GM21576 (cell line): ENCODE data around the gene CNTNAP2.

ENCODE experiments used
- ATAC-seq: cut with Tn5 transposase; IDR thresholded peaks from one replicate; pipeline ENCODE4 v1.9.1; 2021; ENCODE audit warnings: mild to moderate bottlenecking, moderate library complexity; ENCODE audit not compliant: unreplicated experiment

The CNTNAP2 gene

DNA sequence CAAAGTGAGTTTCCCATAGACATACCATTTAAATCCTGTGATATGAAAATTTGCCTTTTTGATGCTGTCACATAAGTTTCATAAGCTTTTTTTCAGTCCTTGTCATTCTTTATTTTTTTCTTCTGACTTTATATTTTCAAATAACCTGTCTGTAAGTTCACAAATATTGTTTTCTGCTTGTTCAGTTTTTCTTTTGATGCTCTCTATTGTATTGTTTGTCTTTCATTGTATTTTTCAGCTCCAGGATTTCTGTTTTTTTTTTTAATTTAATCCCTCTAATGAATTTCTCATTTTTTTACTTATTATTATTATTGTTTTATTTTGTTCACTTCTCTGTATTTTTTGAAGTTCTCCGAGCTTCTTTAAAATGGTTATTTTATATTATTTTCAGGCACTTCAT lies 623.4 kb downstream of the CNTNAP2 start:
- ATAC-seq = no peak

DNA sequence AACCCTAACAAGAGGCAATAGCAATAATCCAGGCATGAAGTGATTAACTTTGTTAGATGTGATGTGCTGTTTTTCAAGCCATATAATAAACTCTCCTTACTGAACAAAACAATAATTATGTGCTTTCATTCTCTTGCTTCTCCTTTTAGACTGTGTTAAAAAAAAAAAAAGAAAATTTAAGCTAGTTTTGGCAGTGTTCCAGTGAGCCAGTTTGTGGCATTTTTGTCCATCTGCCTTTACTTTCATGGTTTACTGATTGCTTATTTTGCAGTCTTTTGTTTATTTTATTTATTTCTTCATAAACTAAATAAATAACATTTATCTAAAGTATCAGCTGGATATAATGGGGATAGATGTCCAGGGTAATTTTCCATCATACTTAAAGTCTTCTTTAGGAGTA lies 625.3 kb downstream of the CNTNAP2 start:
- ATAC-seq = no peak

DNA sequence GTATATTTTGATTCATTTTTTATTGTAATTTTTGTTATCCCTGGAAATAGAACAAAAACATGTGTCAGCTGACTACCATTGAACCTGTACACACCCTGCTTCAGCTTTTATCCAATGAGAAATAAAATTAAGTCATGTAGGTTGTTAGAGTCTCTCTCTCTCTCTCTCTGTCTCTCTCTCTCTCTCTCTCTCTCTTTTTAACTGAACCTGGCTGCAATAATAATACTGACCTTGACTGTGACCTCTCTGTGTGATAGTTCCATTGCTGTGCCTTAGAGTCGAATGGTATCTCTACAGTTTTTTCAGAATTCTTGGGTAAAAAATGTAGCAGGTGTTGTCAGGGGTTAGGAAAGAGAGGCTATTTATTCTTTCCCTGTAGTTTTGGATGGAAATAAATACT lies 637.8 kb downstream of the CNTNAP2 start:
- no peak for ATAC-seq

DNA sequence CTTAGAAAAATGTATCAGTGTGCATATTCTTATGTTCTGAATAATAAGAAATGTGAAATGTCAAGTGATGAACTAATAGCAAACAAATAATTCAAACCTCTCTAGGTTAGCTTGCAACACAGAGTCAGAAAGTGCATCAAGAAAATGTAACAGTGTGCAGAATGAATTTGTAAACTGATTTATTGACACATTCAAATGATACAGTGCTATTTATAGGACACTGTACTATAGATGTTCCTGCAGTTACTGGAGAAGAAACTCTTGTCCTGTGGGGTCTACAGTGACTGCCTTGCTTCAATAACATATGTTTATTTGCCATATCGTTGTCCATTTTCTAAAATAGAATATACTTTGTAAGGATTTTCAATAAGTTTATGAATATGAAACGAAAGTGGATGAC lies 639.0 kb downstream of the CNTNAP2 start:
- ATAC-seq = no peak

DNA sequence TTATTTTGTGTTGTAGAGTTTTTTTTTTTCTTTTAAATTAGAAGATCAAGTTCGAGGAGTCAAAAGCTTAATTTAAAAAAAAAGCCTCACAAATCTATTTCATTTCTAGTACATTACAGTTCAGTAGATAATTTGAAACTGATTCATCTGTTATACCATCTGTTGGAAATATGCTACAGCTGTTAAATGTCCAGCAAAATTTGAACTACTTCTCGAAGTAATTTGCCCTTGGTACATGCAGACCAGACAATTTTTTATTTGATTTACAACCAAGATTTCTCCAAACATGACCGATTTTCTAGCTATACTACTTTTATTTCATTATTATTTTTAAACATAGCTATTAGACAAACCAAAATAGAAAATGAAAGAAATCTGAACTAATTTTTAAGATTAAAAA lies 647.9 kb downstream of the CNTNAP2 start:
- ATAC-seq = no peak

DNA sequence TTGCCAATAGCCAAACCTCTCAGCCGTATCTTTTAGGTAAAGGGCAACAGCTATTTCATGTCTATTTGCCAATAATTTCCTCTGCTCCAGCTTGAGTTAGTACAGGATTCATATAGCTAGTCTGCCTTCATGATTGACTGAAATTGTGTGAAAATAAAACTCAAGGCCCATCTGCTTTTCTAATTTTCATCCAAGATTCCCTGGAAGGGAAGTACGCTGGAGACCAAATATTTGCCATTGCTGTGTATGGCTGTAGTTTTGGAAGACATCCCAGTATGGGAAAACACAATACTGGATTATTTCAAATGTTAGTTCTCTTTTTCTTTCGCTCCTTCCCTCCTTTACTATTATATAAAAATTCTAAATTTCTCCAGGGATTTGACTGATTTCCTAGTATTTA lies 652.4 kb downstream of the CNTNAP2 start:
- no peak for ATAC-seq

DNA sequence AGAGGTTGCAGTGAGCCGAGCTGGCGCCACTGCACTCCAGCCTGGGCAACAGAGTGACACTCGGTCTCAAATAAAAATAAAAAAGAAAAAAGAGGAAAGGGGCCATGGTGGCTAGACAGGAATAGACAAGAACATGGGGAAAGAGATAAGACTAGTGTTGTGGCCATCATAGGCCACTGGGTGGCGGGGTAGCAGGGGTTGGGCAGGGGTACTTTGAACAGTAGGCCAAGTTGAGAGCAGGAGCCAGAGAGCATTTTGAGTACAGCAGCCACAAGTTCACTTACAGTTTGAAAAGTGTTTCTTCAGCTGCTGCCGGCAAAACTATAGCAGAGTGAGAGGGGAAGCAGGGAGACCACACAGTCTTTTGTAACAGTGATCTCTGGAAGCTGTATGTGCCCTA lies 656.0 kb downstream of the CNTNAP2 start:
- ATAC-seq = no peak

DNA sequence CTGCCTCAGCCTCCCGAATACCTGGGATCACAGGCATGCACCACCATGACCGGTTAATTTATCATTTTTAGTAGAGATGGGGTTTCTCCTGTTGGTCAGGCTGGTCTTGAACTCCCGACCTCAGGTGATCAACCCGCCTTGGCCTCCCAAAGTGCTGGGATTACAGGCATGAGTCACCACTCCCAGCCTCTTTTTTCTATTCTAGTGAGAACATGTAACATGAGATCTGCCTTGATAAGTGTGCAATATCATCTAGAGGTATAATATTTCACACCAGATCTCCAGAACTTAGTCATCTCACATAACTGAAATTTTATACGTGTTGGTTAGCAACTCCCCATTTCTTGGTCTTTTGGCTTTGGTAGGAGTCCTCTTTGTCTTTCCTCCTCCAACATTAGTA lies 656.9 kb downstream of the CNTNAP2 start:
- no peak for ATAC-seq

DNA sequence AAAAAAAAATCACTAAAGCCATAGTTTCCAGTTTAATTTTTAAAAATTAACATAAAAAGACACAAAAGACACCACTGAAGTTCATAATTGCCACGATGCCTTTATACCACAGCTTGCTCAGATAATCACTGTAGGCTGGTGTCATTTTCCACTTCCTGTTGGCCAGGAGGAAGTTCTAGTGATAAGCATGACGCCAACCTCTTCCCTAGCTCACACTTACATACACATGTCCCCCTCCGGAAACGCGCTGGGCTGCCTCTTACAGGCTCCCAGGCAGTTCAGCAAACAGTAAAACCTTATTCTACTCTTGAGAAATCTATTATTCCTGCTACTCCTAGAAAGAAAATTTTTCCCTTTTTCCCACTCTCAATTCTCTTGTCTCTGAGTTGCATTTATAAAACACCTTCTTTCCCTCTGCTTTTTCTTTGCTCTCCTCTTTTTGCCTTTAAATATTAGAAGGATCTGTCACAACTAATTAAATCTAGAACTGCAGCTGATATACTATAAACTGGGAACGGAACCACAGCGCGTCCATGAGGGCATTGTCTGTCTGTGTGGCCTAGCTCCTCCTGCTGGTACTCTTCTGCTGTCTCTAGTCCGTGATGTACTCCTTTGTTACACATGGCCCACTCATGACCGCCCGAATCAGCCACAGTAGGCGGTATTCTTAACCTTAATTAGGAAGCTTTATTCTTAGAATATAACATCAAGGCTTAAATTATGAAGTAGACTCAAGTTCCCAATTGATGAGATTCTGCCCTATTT lies 664.9 kb downstream of the CNTNAP2 start:
- ATAC-seq = no peak

DNA sequence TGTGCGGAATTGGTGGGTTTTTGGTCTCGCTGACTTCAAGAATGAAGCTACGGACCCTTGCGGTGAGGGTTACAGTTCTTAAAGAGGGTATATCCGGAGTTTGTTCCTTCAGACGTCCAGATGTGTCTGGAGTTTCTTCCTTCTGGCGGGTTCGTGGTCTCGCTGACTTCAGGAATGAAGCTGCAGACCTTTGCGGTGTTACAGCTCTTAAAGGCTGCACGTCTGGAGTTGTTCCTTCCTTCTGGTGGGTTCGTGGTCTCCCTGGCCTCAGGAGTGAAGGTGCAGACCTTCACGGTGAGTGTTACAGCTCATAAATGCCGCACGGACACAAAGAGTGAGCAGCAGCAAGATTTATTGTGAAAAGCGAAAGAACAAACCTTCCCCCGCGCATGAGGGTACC lies 670.7 kb downstream of the CNTNAP2 start:
- no peak for ATAC-seq

DNA sequence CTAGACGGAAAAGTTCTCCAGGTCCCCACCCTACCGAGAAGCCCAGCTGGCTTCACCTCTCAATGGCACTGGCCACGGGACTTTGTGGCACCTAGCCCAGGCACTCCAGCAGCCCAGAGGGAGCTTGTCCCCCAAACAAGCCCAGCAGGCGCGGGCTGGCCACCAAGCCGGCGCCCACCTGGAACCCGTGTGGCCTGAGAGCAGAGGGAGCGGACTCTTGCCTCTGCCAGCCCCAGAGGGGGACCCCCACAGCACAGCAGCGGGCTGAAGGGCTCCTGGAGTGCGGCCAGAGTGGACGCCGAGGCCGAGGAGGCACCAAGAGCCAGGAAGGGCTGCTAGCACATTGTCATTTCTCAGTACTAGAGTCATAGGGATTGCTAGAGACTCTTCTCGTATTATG lies 671.4 kb downstream of the CNTNAP2 start:
- ATAC-seq = no peak

DNA sequence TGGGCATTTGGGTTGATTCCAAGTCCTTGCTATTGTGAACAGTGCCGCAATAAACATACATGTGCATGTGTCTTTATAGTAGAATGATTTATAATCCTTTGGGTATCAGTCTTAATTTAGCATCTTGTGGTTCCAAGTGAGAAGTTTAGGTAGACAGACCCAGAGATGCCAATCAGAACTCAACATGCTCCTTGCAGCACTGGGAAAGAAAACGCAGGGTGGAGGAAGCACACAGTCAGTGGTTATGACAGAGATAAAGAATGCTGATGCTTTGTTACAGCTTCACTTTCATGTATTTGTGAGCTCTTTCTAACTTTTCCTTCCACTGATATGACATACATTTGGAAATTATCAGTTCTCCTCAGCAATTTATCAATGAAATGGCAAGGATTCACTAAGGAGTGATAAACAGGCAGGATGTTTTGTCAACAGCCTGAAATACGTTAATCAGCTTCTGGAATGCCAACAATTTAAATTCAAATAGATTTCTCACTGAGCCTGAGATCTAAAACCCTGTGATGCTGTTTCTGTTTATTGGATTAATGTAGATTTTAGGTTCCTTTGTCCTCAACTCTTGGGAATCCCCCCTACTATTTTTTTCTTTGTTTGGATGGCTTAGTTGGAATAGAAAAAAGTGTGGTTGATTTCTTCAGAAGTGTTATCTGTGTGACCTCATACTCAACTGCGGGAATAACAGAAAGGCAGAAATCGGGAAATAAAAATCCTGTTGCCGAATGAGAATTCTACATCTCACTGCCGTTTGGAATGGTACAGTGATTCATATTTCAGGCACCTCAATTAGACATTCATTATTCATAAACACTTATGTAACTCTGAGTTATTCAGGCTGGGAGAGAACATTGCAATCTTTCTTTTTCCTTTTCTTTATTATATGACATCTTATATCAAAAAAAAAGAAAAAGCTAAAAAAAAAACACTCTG lies 675.0 kb downstream of the CNTNAP2 start:
- ATAC-seq = no peak

DNA sequence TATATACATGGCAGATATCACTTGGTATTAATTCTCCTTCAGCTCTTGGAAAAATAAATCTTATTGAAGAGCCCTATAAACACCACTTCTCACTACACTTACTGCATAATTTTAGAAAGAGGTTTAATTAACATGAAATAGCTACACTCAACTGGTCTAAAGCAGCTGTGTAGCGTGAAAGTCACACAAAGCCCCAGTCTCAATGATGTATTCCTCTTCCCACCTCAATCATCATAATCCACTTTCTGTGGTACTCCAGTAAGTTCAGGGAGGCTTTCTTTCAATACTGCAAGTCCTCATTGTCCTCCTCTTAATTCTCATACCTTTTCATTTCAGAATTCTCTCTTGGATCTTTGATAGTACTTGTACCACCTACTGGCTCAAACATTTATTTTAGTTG lies 688.0 kb downstream of the CNTNAP2 start:
- no peak for ATAC-seq

DNA sequence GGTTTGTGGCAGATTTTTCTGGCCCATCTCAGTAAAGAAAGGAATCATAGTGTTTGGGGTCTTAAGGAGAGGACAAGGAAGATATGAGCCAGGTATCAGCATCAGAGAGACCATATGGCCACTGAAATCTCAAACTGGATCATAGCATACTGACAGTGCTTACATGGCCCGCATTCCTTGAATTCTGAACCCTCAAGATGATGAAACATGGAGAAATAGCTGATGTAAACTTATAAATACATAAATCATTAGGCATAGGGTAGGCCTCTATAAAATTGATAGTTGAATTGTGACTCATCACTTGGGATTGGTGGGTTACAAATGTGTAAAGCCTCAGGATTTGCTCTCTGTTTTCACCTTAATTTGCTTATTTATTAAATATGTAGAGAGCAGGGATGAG lies 688.5 kb downstream of the CNTNAP2 start:
- no peak for ATAC-seq

DNA sequence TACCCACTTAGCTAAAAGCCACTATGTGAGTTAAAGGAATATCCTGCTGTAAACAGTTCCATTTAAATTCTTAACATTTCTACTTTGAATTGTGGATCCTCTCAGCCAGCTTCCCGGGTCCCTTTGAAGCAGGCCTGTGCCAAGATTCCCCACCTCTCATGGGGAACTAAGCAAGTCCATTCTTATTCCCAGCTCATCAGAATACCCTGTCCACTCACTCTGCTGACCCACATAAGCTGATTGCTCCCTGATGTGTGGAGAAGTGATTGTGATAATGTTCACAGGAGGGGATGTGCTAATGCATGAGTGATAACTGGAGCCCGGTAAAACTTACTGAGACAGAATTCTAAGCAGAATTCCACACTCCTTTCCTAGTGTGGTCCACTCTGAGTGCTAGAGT lies 709.7 kb downstream of the CNTNAP2 start:
- ATAC-seq = no peak

DNA sequence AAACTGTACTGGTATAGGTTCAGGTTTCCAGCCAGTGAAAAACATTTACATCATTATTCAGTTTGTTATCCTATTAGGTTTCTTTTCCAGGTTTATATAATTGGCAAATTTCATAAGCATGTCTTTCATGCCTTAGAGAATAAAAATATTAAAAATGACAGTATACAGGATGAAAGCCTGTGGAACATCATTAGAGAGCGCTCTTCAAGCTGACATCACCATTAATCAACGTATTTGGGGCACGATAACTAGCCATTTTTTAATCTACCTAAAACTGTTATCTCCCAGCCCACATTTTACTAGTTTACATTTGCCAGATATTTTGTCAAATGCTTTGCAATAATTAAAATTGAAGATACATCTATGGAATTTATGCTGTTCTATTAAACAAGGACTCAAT lies 714.1 kb downstream of the CNTNAP2 start:
- no peak for ATAC-seq

DNA sequence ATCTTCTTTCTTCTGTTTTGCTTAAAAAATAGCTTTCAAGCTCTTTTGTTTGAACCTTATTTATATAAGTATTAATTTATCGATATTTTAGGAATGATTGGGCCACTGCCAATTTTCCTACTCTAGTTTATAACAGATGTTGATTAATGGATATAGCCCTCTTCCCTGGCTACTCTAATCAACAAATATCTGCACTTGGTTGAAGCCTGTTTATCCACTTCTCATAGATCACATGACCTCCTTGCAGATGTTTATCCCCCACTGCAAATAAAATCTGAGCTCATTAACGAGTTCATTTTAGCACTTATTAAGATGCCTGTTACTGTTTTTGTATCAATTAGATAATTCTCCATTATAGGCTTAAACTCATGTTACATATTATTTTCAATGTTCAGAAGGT lies 715.3 kb downstream of the CNTNAP2 start:
- ATAC-seq = no peak

DNA sequence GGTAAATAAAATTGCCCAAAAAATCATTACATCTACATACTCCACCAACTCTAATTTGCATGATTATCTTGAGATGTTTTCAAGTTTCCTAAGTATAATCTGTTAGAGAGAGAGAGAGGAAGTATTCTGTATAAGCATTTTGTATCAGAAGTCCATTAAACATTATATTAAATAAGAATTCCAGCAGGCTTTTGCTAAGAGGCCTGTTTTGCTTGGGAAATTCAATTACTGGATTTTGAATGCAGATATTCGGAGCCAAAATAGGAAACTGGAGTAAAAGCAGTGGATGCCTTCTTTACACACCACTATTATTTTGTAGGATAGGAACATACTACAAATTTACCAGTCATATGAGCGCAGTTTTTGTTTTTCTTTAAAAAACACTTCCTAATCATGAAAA lies 727.8 kb downstream of the CNTNAP2 start:
- ATAC-seq = no peak

DNA sequence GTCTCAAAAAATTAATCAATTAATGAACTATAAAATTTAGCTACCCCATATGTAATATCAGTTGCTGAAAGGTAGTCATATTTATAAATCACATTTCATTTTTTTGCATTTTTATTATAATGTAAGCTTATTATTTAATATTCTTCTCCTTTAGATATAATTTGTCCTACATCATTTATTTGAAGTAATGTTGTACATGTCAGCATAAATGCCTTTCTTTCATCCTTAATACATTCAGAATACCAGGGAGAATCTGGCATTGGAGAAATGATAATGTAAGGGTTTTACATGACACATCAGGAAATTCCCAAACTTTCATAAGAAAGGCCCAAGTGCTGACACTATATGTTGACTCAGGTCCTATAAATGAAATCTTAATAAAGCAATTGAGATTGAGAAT lies 742.1 kb downstream of the CNTNAP2 start:
- ATAC-seq = no peak

DNA sequence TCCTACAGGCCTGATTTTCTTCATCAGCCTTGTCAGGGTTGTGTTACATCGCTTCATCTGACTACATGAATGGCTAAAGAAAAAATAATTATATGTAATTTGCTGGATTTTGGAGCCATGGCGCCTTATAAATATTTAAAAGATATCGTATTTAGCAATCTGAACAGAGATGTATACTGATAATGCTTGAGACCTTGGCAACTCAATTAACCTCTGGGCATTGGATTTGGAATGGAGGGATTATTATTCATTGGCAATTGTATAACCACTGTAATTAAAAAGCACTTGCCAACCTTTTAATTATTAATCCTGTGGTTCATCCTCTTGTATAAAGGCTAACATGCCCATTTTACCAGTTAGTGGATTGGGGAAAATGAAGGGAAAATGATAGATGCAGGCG lies 745.1 kb downstream of the CNTNAP2 start:
- no peak for ATAC-seq

DNA sequence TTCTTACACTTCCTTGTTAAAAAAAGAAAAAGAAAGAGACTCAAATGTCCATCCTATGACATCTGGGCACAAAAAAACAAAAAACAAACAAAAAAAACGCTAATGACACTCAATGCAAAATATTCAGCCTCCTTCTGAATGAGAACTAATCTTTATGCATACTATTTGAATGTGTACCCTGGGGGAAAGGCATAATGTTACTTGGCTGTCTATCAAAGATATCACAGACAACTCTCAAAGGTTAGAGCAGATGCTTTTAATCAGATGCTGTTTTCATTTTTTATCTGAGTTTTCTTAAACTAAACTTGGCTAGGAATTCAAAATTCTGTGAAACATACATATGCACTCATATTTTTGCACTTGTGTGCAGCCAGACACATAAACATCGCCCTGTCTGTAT lies 745.8 kb downstream of the CNTNAP2 start:
- ATAC-seq = no peak

DNA sequence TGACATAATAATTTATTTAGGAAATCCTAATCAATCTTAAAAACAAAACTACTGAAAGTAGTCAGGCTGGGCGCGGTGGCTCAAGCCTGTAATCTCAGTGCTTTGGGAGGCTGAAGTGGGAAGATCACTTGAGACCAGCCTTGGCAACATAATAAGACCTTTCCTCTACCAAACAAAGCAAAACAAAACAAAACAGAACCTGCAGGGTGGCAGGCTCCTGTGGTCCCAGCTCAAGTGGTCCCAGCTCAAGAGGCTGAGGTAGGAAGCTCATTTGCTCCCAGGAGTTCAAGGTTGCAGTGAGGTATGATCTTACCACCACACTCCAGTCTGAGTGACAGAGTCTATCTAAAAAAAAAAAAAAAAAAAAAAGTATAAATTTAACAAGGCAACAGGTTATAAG lies 748.0 kb downstream of the CNTNAP2 start:
- ATAC-seq = no peak
